Measurements from ENCODE around the gene IGSF9. TPM values are rescaled to one million over a fixed set of nuclear protein-coding genes. Genes with fewer than 3 reads are reported as not detected.

The IGSF9 gene
- total RNA-seq, 2 donors from 2014 or later, result 7.5 to 9.2 TPM

- Histone ChIP-seq H3K9ac (ENCODE audit: extremely low read depth, low read length, poor library complexity, severe bottlenecking) (no peak overlapping the region), H3K4me3 (ENCODE audit: low read length) (no peak overlapping the region), H3K27me3 (ENCODE audit: control insufficient read depth, insufficient read depth, low read length, poor library complexity, severe bottlenecking) (peaks cover 31% of the 10 kb centered on the region), H3K27ac (ENCODE audit: low read depth, low read length) (no peak overlapping the region), H3K36me3 (ENCODE audit: control insufficient read depth, insufficient read depth, low read length) (no peaks in the 10 kb centered on the region), H3K4me1 (ENCODE audit: control insufficient read depth, insufficient read depth, low read length) (peaks cover 3% of the 10 kb centered on the region), H3K9me3 (ENCODE audit: control insufficient read depth, low read length) (no peaks in the 10 kb centered on the region)
- no peak for TF ChIP-seq CTCF (conservative IDR thresholded peaks at IDR 0.05)
- H3K4me1 Mint-ChIP-seq, result peaks cover 9% of the 10 kb centered on the region
- no peak overlapping the region for H3K4me3 Mint-ChIP-seq
- peaks cover 20% of the 10 kb centered on the region for H3K27me3 Mint-ChIP-seq (ENCODE audit: insufficient read depth)
- WGBS, 2 experiments (ENCODE audit: insufficient coverage in 1 of 2, insufficient read length in 1 of 2), result 91 to 93% methylated on average over 7 of the region's 7 CpGs
- DNase-seq, result no peak
- no peaks in the 10 kb centered on the region for H3K9me3 Mint-ChIP-seq
- H3K36me3 Mint-ChIP-seq (ENCODE audit: low read depth), result no peaks in the 10 kb centered on the region
- H3K27ac Mint-ChIP-seq, result no peak overlapping the region
Measured at GRCh38 chr1:159974350-159974965, 29.0 kb upstream of the IGSF9 start.

GRCh38 chr1:159973350-159973940 lies 28.0 kb upstream of the IGSF9 start:
- WGBS, 2 experiments (ENCODE audit: insufficient coverage in 1 of 2, insufficient read length in 1 of 2), result 68 to 88% methylated on average over 3 to 6 of the region's 6 CpGs
- Histone ChIP-seq H3K4me3 (ENCODE audit: low read length) (no peak overlapping the region), H3K27me3 (ENCODE audit: control insufficient read depth, insufficient read depth, low read length, poor library complexity, severe bottlenecking) (peaks cover 22% of the 10 kb centered on the region), H3K9me3 (ENCODE audit: control insufficient read depth, low read length) (no peaks in the 10 kb centered on the region), H3K4me1 (ENCODE audit: control insufficient read depth, insufficient read depth, low read length) (peaks cover 3% of the 10 kb centered on the region), H3K36me3 (ENCODE audit: control insufficient read depth, insufficient read depth, low read length) (no peaks in the 10 kb centered on the region), H3K27ac (ENCODE audit: low read depth, low read length) (no peak overlapping the region), H3K9ac (ENCODE audit: extremely low read depth, low read length, poor library complexity, severe bottlenecking) (no peak overlapping the region)
- DNase-seq, result no peak
- Mint-ChIP-seq H3K27me3 (ENCODE audit: insufficient read depth) (peaks cover 18% of the 10 kb centered on the region), H3K4me3 (no peak overlapping the region), H3K36me3 (ENCODE audit: low read depth) (no peaks in the 10 kb centered on the region), H3K4me1 (peaks cover 9% of the 10 kb centered on the region), H3K27ac (no peak overlapping the region), H3K9me3 (no peaks in the 10 kb centered on the region)
- TF ChIP-seq CTCF (conservative IDR thresholded peaks at IDR 0.05), result no peak

- Histone ChIP-seq H3K27ac (ENCODE audit: low read depth, low read length) (no peak overlapping the region), H3K9ac (ENCODE audit: extremely low read depth, low read length, poor library complexity, severe bottlenecking) (no peak overlapping the region), H3K36me3 (ENCODE audit: control insufficient read depth, insufficient read depth, low read length) (no peaks in the 10 kb centered on the region), H3K27me3 (ENCODE audit: control insufficient read depth, insufficient read depth, low read length, poor library complexity, severe bottlenecking) (peaks cover 15% of the 10 kb centered on the region), H3K9me3 (ENCODE audit: control insufficient read depth, low read length) (no peaks in the 10 kb centered on the region), H3K4me1 (ENCODE audit: control insufficient read depth, insufficient read depth, low read length) (peaks cover 3% of the 10 kb centered on the region), H3K4me3 (ENCODE audit: low read length) (no peak overlapping the region)
- no peak for DNase-seq
- WGBS, 2 experiments (ENCODE audit: insufficient coverage in 1 of 2, insufficient read length in 1 of 2), result 90 to 94% methylated on average over 3 to 8 of the region's 8 CpGs
- H3K27ac Mint-ChIP-seq, result no peak overlapping the region
- H3K27me3 Mint-ChIP-seq (ENCODE audit: insufficient read depth), result peaks cover 11% of the 10 kb centered on the region
- no peak overlapping the region for H3K4me3 Mint-ChIP-seq
- no peaks in the 10 kb centered on the region for H3K9me3 Mint-ChIP-seq
- H3K4me1 Mint-ChIP-seq, result peaks cover 9% of the 10 kb centered on the region
- H3K36me3 Mint-ChIP-seq (ENCODE audit: low read depth), result no peaks in the 10 kb centered on the region
- no peak for TF ChIP-seq CTCF (conservative IDR thresholded peaks at IDR 0.05)
Measured at GRCh38 chr1:159972443-159973205, 27.2 kb upstream of the IGSF9 start.
